ENCODE results near the gene GOLGA8H. TPM values are rescaled to one million over a fixed set of nuclear protein-coding genes. Genes with fewer than 3 reads are reported as not detected.
A peak's percentile ranks its signal among the peaks of the same experiment; 100 is the strongest.
"Not testable (repeated sequence)": the region's sequence is repeated elsewhere in the genome, so short reads cannot be mapped to it uniquely, and the experiment has no call there.

Gene GOLGA8H
- 1.1 TPM for polyA plus RNA-seq (ENCODE audit: insufficient read length)

GRCh38 chr15:30603796-30604195 is at the start of gene GOLGA8H:
Gene GOLGA8H, plus strand, starts transcription at chr15:30604028. Its CDS starts 98 bp downstream, at chr15:30604126.
- DNase-seq = not testable (repeated sequence)

- not testable (repeated sequence) for DNase-seq
Measured at GRCh38 chr15:30566949-30567348, 36.9 kb upstream of the GOLGA8H start.

- not testable (repeated sequence) for DNase-seq
Measured at GRCh38 chr15:30573012-30573491, 30.8 kb upstream of the GOLGA8H start.

- not testable (repeated sequence) for DNase-seq
Measured at GRCh38 chr15:30579394-30579970, 24.3 kb upstream of the GOLGA8H start.

- not testable (repeated sequence) for DNase-seq
Measured at GRCh38 chr15:30580716-30581115, 23.1 kb upstream of the GOLGA8H start.

- DNase-seq = not testable (repeated sequence)
Measured at GRCh38 chr15:30598953-30599352, 4.9 kb upstream of the GOLGA8H start.

- DNase-seq = not testable (repeated sequence)
Measured at GRCh38 chr15:30612271-30612670, 8.4 kb downstream of the GOLGA8H start.

GRCh38 chr15:30621342-30621741 is 17.5 kb downstream of the GOLGA8H start:
- DNase-seq = not testable (repeated sequence)

- DNase-seq = peak; percentile 97
Measured at GRCh38 chr15:30625436-30626193, 21.8 kb downstream of the GOLGA8H start, which contains the start of gene ARHGAP11B. Gene ARHGAP11B, plus strand, starts transcription at chr15:30626128.

- peak; percentile 4 for DNase-seq
Measured at GRCh38 chr15:30626194-30626565, 22.4 kb downstream of the GOLGA8H start.

- not testable (repeated sequence) for DNase-seq
Measured at GRCh38 chr15:30626632-30627031, 22.8 kb downstream of the GOLGA8H start.

- no peak for DNase-seq
Measured at GRCh38 chr15:30650012-30650929, 46.4 kb downstream of the GOLGA8H start.

- not testable (repeated sequence) for DNase-seq
Measured at GRCh38 chr15:30661154-30661553, 57.3 kb downstream of the GOLGA8H start.

Other genes starting within 250 kb of the GOLGA8H start
- 2.1 TPM for gene CHRFAM7A, start 210.5 kb upstream of the GOLGA8H start, polyA plus RNA-seq (ENCODE audit: insufficient read length)
- 8.3 TPM for gene GOLGA8R, start 189.8 kb upstream of the GOLGA8H start, polyA plus RNA-seq (ENCODE audit: insufficient read length)
- gene GOLGA8Q, start 52.0 kb upstream of the GOLGA8H start, polyA plus RNA-seq (ENCODE audit: insufficient read length) = 0.81 TPM